ENCODE results near the gene RNF227.

DNA sequence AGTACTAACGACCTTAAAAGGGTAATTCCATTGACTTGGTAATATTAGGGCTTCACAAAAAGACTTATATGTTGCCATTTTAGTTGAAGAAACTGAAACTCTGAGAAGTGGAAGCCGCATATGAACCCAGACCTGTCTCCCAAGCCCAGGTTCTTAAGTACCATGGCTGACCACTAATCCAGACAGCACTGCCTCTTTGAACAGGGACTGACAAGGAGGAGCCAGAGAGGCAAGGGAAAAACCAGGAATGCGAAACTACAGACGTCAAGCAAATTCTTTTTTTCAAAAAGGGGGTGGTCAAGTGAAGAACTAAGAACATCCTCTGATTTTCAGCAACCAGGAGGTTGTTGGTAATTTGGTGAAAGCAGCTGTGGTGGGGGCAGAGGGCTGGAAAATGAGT lies 43.0 kb downstream of the RNF227 start:
- no peak for TF ChIP-seq GLIS3 (CRISPR knock-in tag; IDR thresholded peaks at IDR 0.05)
- TF ChIP-seq RARB (CRISPR knock-in tag; IDR thresholded peaks at IDR 0.05) = no peak
- no peak for TF ChIP-seq SNAI2 (CRISPR knock-in tag; IDR thresholded peaks at IDR 0.05)
- TF ChIP-seq, protein P1, sequence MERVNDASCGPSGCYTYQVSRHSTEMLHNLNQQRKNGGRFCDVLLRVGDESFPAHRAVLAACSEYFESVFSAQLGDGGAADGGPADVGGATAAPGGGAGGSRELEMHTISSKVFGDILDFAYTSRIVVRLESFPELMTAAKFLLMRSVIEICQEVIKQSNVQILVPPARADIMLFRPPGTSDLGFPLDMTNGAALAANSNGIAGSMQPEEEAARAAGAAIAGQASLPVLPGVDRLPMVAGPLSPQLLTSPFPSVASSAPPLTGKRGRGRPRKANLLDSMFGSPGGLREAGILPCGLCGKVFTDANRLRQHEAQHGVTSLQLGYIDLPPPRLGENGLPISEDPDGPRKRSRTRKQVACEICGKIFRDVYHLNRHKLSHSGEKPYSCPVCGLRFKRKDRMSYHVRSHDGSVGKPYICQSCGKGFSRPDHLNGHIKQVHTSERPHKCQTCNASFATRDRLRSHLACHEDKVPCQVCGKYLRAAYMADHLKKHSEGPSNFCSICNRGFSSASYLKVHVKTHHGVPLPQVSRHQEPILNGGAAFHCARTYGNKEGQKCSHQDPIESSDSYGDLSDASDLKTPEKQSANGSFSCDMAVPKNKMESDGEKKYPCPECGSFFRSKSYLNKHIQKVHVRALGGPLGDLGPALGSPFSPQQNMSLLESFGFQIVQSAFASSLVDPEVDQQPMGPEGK (CRISPR knock-in tag; IDR thresholded peaks at IDR 0.05; ENCODE audit: borderline replicate concordance) = no peak
- TF ChIP-seq ZFP3 (CRISPR knock-in tag; IDR thresholded peaks at IDR 0.05) = no peak
- no peak for TF ChIP-seq ESRRG (CRISPR knock-in tag; IDR thresholded peaks at IDR 0.05)
- no peak for TF ChIP-seq ZNF565 (CRISPR knock-in tag; conservative IDR thresholded peaks at IDR 0.05; ENCODE audit: low read depth)
- TF ChIP-seq, protein P2, sequence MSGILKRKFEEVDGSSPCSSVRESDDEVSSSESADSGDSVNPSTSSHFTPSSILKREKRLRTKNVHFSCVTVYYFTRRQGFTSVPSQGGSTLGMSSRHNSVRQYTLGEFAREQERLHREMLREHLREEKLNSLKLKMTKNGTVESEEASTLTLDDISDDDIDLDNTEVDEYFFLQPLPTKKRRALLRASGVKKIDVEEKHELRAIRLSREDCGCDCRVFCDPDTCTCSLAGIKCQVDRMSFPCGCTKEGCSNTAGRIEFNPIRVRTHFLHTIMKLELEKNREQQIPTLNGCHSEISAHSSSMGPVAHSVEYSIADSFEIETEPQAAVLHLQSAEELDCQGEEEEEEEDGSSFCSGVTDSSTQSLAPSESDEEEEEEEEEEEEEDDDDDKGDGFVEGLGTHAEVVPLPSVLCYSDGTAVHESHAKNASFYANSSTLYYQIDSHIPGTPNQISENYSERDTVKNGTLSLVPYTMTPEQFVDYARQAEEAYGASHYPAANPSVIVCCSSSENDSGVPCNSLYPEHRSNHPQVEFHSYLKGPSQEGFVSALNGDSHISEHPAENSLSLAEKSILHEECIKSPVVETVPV (CRISPR knock-in tag; IDR thresholded peaks at IDR 0.05) = no peak

Data from SK-N-SH treated with all-trans-retinoic acid at 6 μM for 48 hours (cell line).